Mesenchymal stem cell (in vitro differentiated cells and primary cell): Measurements from ENCODE around the gene STK32C.
"Not testable (repeated sequence)": the region's sequence is repeated elsewhere in the genome, so short reads cannot be mapped to it uniquely, and the experiment has no call there.

ENCODE experiments used
- DNase-seq: peaks from one replicate; pipeline ENCODE4 v3.0.0-alpha.2; 2013
- H2AFZ ChIP-seq: one replicate; pipeline ENCODE4 v1.6.1; 2013; ENCODE audit warnings: low read depth, mild to moderate bottlenecking, control low read depth, inconsistent platforms, low read length, moderate library complexity
- H2AK5ac ChIP-seq: 2 replicates; pipeline ENCODE4 v1.6.1; 2013; ENCODE audit warnings: low read length, moderate library complexity, mild to moderate bottlenecking, inconsistent platforms; ENCODE audit not compliant: severe bottlenecking
- H2BK120ac ChIP-seq: one replicate; pipeline ENCODE4 v1.6.1; 2013; ENCODE audit warnings: low read depth, mild to moderate bottlenecking, inconsistent platforms, low read length, moderate library complexity
- H2BK12ac ChIP-seq, 2 experiments: one replicate each; pipeline ENCODE4 v1.6.1; 2013; ENCODE audit warnings: inconsistent platforms in 2 of 2, low read length in 2 of 2, mild to moderate bottlenecking in 2 of 2, moderate library complexity in 2 of 2, control low read depth in 1 of 2
- H2BK15ac ChIP-seq: one replicate; pipeline ENCODE4 v1.6.1; 2013; ENCODE audit warnings: mild to moderate bottlenecking, low read depth, inconsistent platforms; ENCODE audit not compliant: poor library complexity, severe bottlenecking
- H2BK5ac ChIP-seq: 2 replicates; pipeline ENCODE4 v1.6.1; 2013; ENCODE audit warnings: low read depth, mild to moderate bottlenecking, low read length, control low read depth, inconsistent platforms; ENCODE audit not compliant: poor library complexity, severe bottlenecking
- H3K14ac ChIP-seq, 2 experiments: one replicate each; pipeline ENCODE4 v1.6.1; 2013; ENCODE audit warnings: inconsistent platforms in 2 of 2, low read length in 2 of 2, control low read depth in 1 of 2, mild to moderate bottlenecking in 1 of 2, moderate library complexity in 1 of 2
- H3K18ac ChIP-seq, 2 experiments: one replicate each; pipeline ENCODE4 v1.6.1; 2013; ENCODE audit warnings: inconsistent platforms in 2 of 2, low read length in 2 of 2, control low read depth in 1 of 2, low read depth in 1 of 2, mild to moderate bottlenecking in 1 of 2
- H3K23ac ChIP-seq, 2 experiments: one replicate each; pipeline ENCODE4 v1.6.1; 2013; ENCODE audit warnings: inconsistent platforms in 2 of 2, low read length in 2 of 2, mild to moderate bottlenecking in 2 of 2, moderate library complexity in 2 of 2, control low read depth in 1 of 2
- H3K27ac ChIP-seq: 2 replicates; pipeline ENCODE4 v1.5.1; 2013; ENCODE audit warnings: mild to moderate bottlenecking, moderate library complexity, low read length, control low read depth, inconsistent platforms; ENCODE audit not compliant: poor library complexity, severe bottlenecking
- H3K27me3 ChIP-seq, 2 experiments: 2 replicates each; pipeline versions ENCODE4 v1.6.1 to v1.7.0; 2013; ENCODE audit warnings: low read length in 2 of 2, mild to moderate bottlenecking in 2 of 2, moderate library complexity in 2 of 2, control low read depth in 1 of 2, inconsistent platforms in 1 of 2; ENCODE audit not compliant: control insufficient read depth in 1 of 2, insufficient read depth in 1 of 2
- H3K36me3 ChIP-seq, 2 experiments: 2 replicates each; pipeline versions ENCODE4 v1.6.1 to v1.7.0; 2013; ENCODE audit warnings: low read length in 2 of 2, control low read depth in 1 of 2, inconsistent platforms in 1 of 2, low read depth in 1 of 2, mild to moderate bottlenecking in 1 of 2; ENCODE audit not compliant: insufficient read depth in 2 of 2, control insufficient read depth in 1 of 2
- H3K4ac ChIP-seq, 2 experiments: one replicate each; pipeline ENCODE4 v1.6.1; 2013; ENCODE audit warnings: inconsistent platforms in 2 of 2, low read length in 2 of 2, mild to moderate bottlenecking in 2 of 2, moderate library complexity in 2 of 2, control low read depth in 1 of 2, low read depth in 1 of 2
- H3K4me1 ChIP-seq: 2 replicates; pipeline ENCODE4 v1.6.1; 2013; ENCODE audit warnings: low read depth, low read length, control low read depth; ENCODE audit not compliant: control insufficient read depth, insufficient read depth
- H3K4me2 ChIP-seq: 2 replicates; pipeline ENCODE4 v1.6.1; 2013; ENCODE audit warnings: low read length, mild to moderate bottlenecking, inconsistent platforms; ENCODE audit not compliant: poor library complexity, severe bottlenecking
- H3K4me3 ChIP-seq, 2 experiments: 2 replicates each; pipeline versions ENCODE4 v1.5.1 to v1.7.0; 2013; ENCODE audit warnings: low read length in 2 of 2, mild to moderate bottlenecking in 2 of 2, control low read depth in 1 of 2, low read depth in 1 of 2; ENCODE audit not compliant: insufficient read depth in 1 of 2
- H3K79me1 ChIP-seq: replicated peaks from 2 replicates; pipeline ENCODE4 v1.6.1; 2013; ENCODE audit warnings: mild to moderate bottlenecking, control low read depth, low read length, inconsistent platforms; ENCODE audit not compliant: poor library complexity, severe bottlenecking
- H3K9ac ChIP-seq: 2 replicates; pipeline ENCODE4 v1.7.0; 2013; ENCODE audit warnings: mild to moderate bottlenecking, low read length, moderate library complexity
- H3K9me3 ChIP-seq: 2 replicates; pipeline ENCODE4 v1.7.0; 2013; ENCODE audit warnings: mild to moderate bottlenecking, low read length; ENCODE audit not compliant: control insufficient read depth
- H4K8ac ChIP-seq: one replicate; pipeline ENCODE4 v1.6.1; 2013; ENCODE audit warnings: inconsistent platforms, mild to moderate bottlenecking, low read length, moderate library complexity
- H4K91ac ChIP-seq: one replicate; pipeline ENCODE4 v1.6.1; 2013; ENCODE audit warnings: mild to moderate bottlenecking, low read length, inconsistent platforms
- WGBS: methylation state at CpG from one replicate; pipeline ENCODE4 v1.1.7; 2013; ENCODE audit warnings: mixed read lengths; 5-methylcytosine and 5-hydroxymethylcytosine counted together

STK32C gene

GRCh38 chr10:132314881-132315280 is 7.1 kb upstream of the STK32C start:
- not testable (repeated sequence) for H3K14ac ChIP-seq, H3K79me1 ChIP-seq, DNase-seq, H4K8ac ChIP-seq, H3K27me3 ChIP-seq, H2AFZ ChIP-seq, H2BK5ac ChIP-seq, H3K4me2 ChIP-seq, H2BK120ac ChIP-seq, H3K4ac ChIP-seq, H2BK15ac ChIP-seq, H3K4me1 ChIP-seq, H2BK12ac ChIP-seq, H4K91ac ChIP-seq, H3K4me3 ChIP-seq, H3K36me3 ChIP-seq, H3K9me3 ChIP-seq, H3K23ac ChIP-seq, H2AK5ac ChIP-seq, H3K18ac ChIP-seq, H3K9ac ChIP-seq, H3K27ac ChIP-seq
- WGBS = 95% methylated on average over 8 of the region's 8 CpGs

GRCh38 chr10:132314336-132314735 is 6.6 kb upstream of the STK32C start:
- WGBS = 95% methylated on average over 3 of the region's 4 CpGs
- Histone ChIP-seq H3K4ac (no peak overlapping the region), H4K91ac (no peak overlapping the region), H2BK15ac (no peak overlapping the region), H3K14ac (no peak overlapping the region), H3K23ac (no peak overlapping the region), H2AFZ (no peak overlapping the region), H3K36me3 (no peaks in the 10 kb centered on the region), H3K9me3 (peaks cover 5% of the 10 kb centered on the region), H3K4me1 (peaks cover 4% of the 10 kb centered on the region), H3K79me1 (peaks cover 2% of the 10 kb centered on the region), H3K4me3 (no peak overlapping the region), H3K9ac (no peak overlapping the region), H2AK5ac (no peak overlapping the region), H2BK12ac (no peak overlapping the region), H3K18ac (no peak overlapping the region), H3K4me2 (no peak overlapping the region), H2BK5ac (no peak overlapping the region), H2BK120ac (no peak overlapping the region), H4K8ac (no peak overlapping the region), H3K27me3 (peaks cover 0 to 4% of the 10 kb centered on the region in 2 experiments), H3K27ac (no peak overlapping the region)
- DNase-seq = no peak

GRCh38 chr10:132313865-132314264 is 6.1 kb upstream of the STK32C start:
- peaks cover 1% of the 10 kb centered on the region for H3K79me1 ChIP-seq
- H3K18ac ChIP-seq = no peak overlapping the region
- no peak for DNase-seq

GRCh38 chr10:132313305-132313704 is 5.6 kb upstream of the STK32C start:
- Histone ChIP-seq H3K4me2 (no peak overlapping the region), H2AK5ac (no peak overlapping the region), H3K9me3 (peaks cover 5% of the 10 kb centered on the region), H3K4me1 (peaks cover 11% of the 10 kb centered on the region), H2BK15ac (no peak overlapping the region), H3K14ac (no peak overlapping the region), H2AFZ (no peak overlapping the region), H2BK120ac (no peak overlapping the region), H3K79me1 (no peaks in the 10 kb centered on the region), H2BK5ac (no peak overlapping the region), H4K8ac (no peak overlapping the region), H3K4ac (no peak overlapping the region), H4K91ac (no peak overlapping the region), H3K18ac (no peak overlapping the region), H3K9ac (no peak overlapping the region), H3K4me3 (no peak overlapping the region), H3K27me3 (peaks cover 0 to 8% of the 10 kb centered on the region in 2 experiments), H3K36me3 (no peaks in the 10 kb centered on the region), H2BK12ac (no peak overlapping the region), H3K27ac (no peak overlapping the region), H3K23ac (no peak overlapping the region)
- 87% methylated on average over 12 of the region's 12 CpGs for WGBS
- DNase-seq = no peak

More at GRCh38 chr10:132313865-132314264, 6.1 kb upstream of the STK32C start:
- peaks cover 7% of the 10 kb centered on the region for H3K4me1 ChIP-seq
- no peaks in the 10 kb centered on the region for H3K36me3 ChIP-seq
- H2BK120ac ChIP-seq = no peak overlapping the region
- peaks cover 5% of the 10 kb centered on the region for H3K9me3 ChIP-seq
- H3K27ac ChIP-seq = no peak overlapping the region
- H3K27me3 ChIP-seq = peaks cover 0 to 8% of the 10 kb centered on the region in 2 experiments
- no peak overlapping the region for H2BK12ac ChIP-seq
- H2BK15ac ChIP-seq = no peak overlapping the region
- H2BK5ac ChIP-seq = no peak overlapping the region
- WGBS = 96% methylated on average over 5 of the region's 6 CpGs
- no peak overlapping the region for H3K23ac ChIP-seq
- no peak overlapping the region for H2AK5ac ChIP-seq
- H3K14ac ChIP-seq = no peak overlapping the region
- no peak overlapping the region for H3K4ac ChIP-seq
- H4K8ac ChIP-seq = no peak overlapping the region
- no peak overlapping the region for H3K4me3 ChIP-seq
- no peak overlapping the region for H3K9ac ChIP-seq
- H2AFZ ChIP-seq = no peak overlapping the region
- H3K4me2 ChIP-seq = no peak overlapping the region
- no peak overlapping the region for H4K91ac ChIP-seq
